HK-2 (cell line): ENCODE data around the gene SIL1.
"Not testable (repeated sequence)": the region's sequence is repeated elsewhere in the genome, so short reads cannot be mapped to it uniquely, and the experiment has no call there.

Source experiments
- DNase-seq: peaks from one replicate; pipeline ENCODE4 v3.0.0-alpha.2; 2018; ENCODE audit not compliant: unreplicated experiment

The SIL1 gene

GRCh38 chr5:139197710-139198669 lies at the start of gene SIL1:
TSS of gene SIL1 (minus strand) at chr5:139198368. CDS start at chr5:139127843, 70,525 bp downstream.
- DNase-seq, result peak; percentile 92

- DNase-seq, result peak; percentile 50
Measured at GRCh38 chr5:139246394-139246793, 48.2 kb upstream of the SIL1 start.

GRCh38 chr5:139245637-139246339 lies 47.6 kb upstream of the SIL1 start:
- no peak for DNase-seq

- DNase-seq, result no peak
Measured at GRCh38 chr5:139243425-139243970, 45.3 kb upstream of the SIL1 start.

GRCh38 chr5:139241139-139241538 lies 43.0 kb upstream of the SIL1 start:
- DNase-seq, result no peak

GRCh38 chr5:139236479-139236878 lies 38.3 kb upstream of the SIL1 start:
- DNase-seq, result no peak

GRCh38 chr5:139232147-139232724 lies 34.1 kb upstream of the SIL1 start:
- no peak for DNase-seq

GRCh38 chr5:139228201-139228803 lies 30.1 kb upstream of the SIL1 start:
- DNase-seq, result no peak

GRCh38 chr5:139226131-139226530 lies 28.0 kb upstream of the SIL1 start:
- DNase-seq, result no peak

GRCh38 chr5:139223481-139223880 lies 25.3 kb upstream of the SIL1 start:
- DNase-seq, result no peak

GRCh38 chr5:139222346-139222745 lies 24.2 kb upstream of the SIL1 start:
- no peak for DNase-seq

GRCh38 chr5:139218038-139218437 lies 19.9 kb upstream of the SIL1 start:
- not testable (repeated sequence) for DNase-seq

GRCh38 chr5:139215107-139215975 lies 17.2 kb upstream of the SIL1 start:
- DNase-seq, result no peak

GRCh38 chr5:139214646-139215045 lies 16.5 kb upstream of the SIL1 start:
- no peak for DNase-seq

- DNase-seq, result no peak
Measured at GRCh38 chr5:139212906-139213305, 14.7 kb upstream of the SIL1 start.

GRCh38 chr5:139212486-139212885 lies 14.3 kb upstream of the SIL1 start:
- no peak for DNase-seq

- DNase-seq, result no peak
Measured at GRCh38 chr5:139210585-139210984, 12.4 kb upstream of the SIL1 start.

- no peak for DNase-seq
Measured at GRCh38 chr5:139207297-139208000, 9.3 kb upstream of the SIL1 start.

GRCh38 chr5:139205586-139205985 lies 7.4 kb upstream of the SIL1 start:
- no peak for DNase-seq

- DNase-seq, result no peak
Measured at GRCh38 chr5:139205124-139205523, 7.0 kb upstream of the SIL1 start.
